HepG2 (cell line): ENCODE data around the gene SYNPO2L. TPM values are rescaled to one million over a fixed set of nuclear protein-coding genes. Genes with fewer than 3 reads are reported as not detected.

ENCODE experiments used
- ATAC-seq: fragments of 200-7000 bp; cut with Tn5 transposase; 3 replicates; pipeline ENCODE4 v1.9.1; 2020; ENCODE audit warnings: mild to moderate bottlenecking, moderate library complexity
- BruUV-seq: library from RNA; stranded (reverse); fragments of 400-500 nt; replicated peaks from 2 replicates; lab custom pipeline; 2021; lab: Mats Ljungman, UMichigan
- CTCF ChIA-PET: fragments of 300-600 bp; formaldehyde crosslinking; extraction: SDS; loops from one replicate; lab custom pipeline; 2021; ENCODE audit warnings: low total read pairs, inconsistent platforms, low intra/inter-chr PET ratio; lab: Yijun Ruan, JAX
- POLR2A ChIA-PET: fragments of 350-600 bp; sonication (Branson Sonifier 250); formaldehyde crosslinking; loops from one replicate; lab custom pipeline; 2020; ENCODE audit warnings: antibody characterized with exemption, inconsistent platforms; lab: Yijun Ruan, JAX
- DNase-seq: peaks from one replicate; pipeline ENCODE4 v3.0.0-alpha.2; 2015; ENCODE audit warnings: low spot score
- FAIRE-seq: peaks from 3 replicates; lab custom pipeline; 2011; peaks lifted over from hg19 to GRCh38; lab: Jason Lieb, UNC
- H2AFZ ChIP-seq: one replicate; pipeline ENCODE4 v1.6.1; 2011; ENCODE audit warnings: low read length, inconsistent platforms
- H3K27ac ChIP-seq: fragments of 300-600 bp; 3 replicates; pipeline ENCODE4 v1.8.0; 2011; ENCODE audit warnings: mixed run types, mild to moderate bottlenecking, mixed read lengths, low read length, inconsistent platforms; ENCODE audit not compliant: insufficient read depth; ENCODE audit errors: extremely low read length
- H3K27me3 ChIP-seq, 2 experiments: fragments of 200-600 bp in 1 of 2; 2 replicates in 1 of 2; 3 replicates in 1 of 2; pipeline versions ENCODE4 v1.6.0 to v1.8.0; 2011; ENCODE audit warnings: low read length in 2 of 2, mild to moderate bottlenecking in 2 of 2, moderate library complexity in 2 of 2, inconsistent platforms in 1 of 2; ENCODE audit not compliant: insufficient read depth in 2 of 2, control insufficient read depth in 1 of 2
- H3K36me3 ChIP-seq, 2 experiments: fragments of 200-600 bp in 1 of 2; replicated peaks in 1 of 2; 2 replicates in 1 of 2; 3 replicates in 1 of 2; pipeline versions ENCODE4 v1.5.1 to v1.8.0; 2011; ENCODE audit warnings: low read length in 2 of 2, inconsistent platforms in 1 of 2; ENCODE audit not compliant: insufficient read depth in 2 of 2, control insufficient read depth in 1 of 2
- H3K4me1 ChIP-seq: 2 replicates; pipeline ENCODE4 v1.5.1; 2012; ENCODE audit warnings: low read length, inconsistent platforms; ENCODE audit not compliant: insufficient read depth
- H3K4me2 ChIP-seq: 2 replicates; pipeline ENCODE4 v1.6.0; 2011; ENCODE audit warnings: low read depth, low read length, inconsistent platforms
- H3K4me3 ChIP-seq, 3 experiments: fragments of 200-600 bp in 1 of 3; sonication (generic), shearing (Covaris generic) in 1 of 3; replicated peaks in 1 of 3; 2 replicates each; pipeline ENCODE4 v1.5.1; 2011 to 2016; ENCODE audit warnings: low read length in 3 of 3, inconsistent platforms in 2 of 3, low read depth in 2 of 3, mild to moderate bottlenecking in 2 of 3, control low read depth in 1 of 3, mixed read lengths in 1 of 3; ENCODE audit not compliant: insufficient read depth in 1 of 3
- H3K79me2 ChIP-seq: one replicate; pipeline ENCODE4 v1.6.1; 2011; ENCODE audit warnings: low read length, inconsistent platforms; ENCODE audit not compliant: insufficient read depth
- H3K9ac ChIP-seq: 2 replicates; pipeline ENCODE4 v1.6.0; 2011; ENCODE audit warnings: mild to moderate bottlenecking, low read depth, low read length, inconsistent platforms; ENCODE audit not compliant: insufficient read depth
- H3K9me3 ChIP-seq: 2 replicates; pipeline ENCODE4 v1.5.1; 2012; ENCODE audit warnings: mild to moderate bottlenecking, low read length
- H4K20me1 ChIP-seq: 2 replicates; pipeline ENCODE4 v1.6.0; 2011; ENCODE audit warnings: inconsistent platforms, mild to moderate bottlenecking, low read length, moderate library complexity; ENCODE audit not compliant: insufficient read depth
- ASH2L ChIP-seq: fragments of 300-600, 200-600 bp; sonication (generic); IDR thresholded peaks from 2 replicates; pipeline ENCODE4 v1.7.0; 2017; ENCODE audit warnings: low read depth, mild to moderate bottlenecking, moderate library complexity, mixed read lengths, low read length; ENCODE audit not compliant: insufficient read length
- HOXD1 ChIP-seq: sonication (generic); formaldehyde crosslinking; IDR thresholded peaks from 2 replicates; pipeline ENCODE4 v1.5.0; 2020; ENCODE audit warnings: missing genetic modification reagents
- ISL2 ChIP-seq: sonication (generic); formaldehyde crosslinking; IDR thresholded peaks from 2 replicates; pipeline ENCODE4 v1.5.0; 2020; ENCODE audit warnings: missing genetic modification reagents
- KLF12 ChIP-seq: sonication (generic); formaldehyde crosslinking; IDR thresholded peaks from 2 replicates; pipeline ENCODE4 v1.4.0; 2020; ENCODE audit warnings: missing genetic modification reagents, borderline replicate concordance
- MIXL1 ChIP-seq: IDR thresholded peaks from 2 replicates; pipeline ENCODE4 v1.6.1; 2016
- PAWR ChIP-seq: sonication (generic); formaldehyde crosslinking; IDR thresholded peaks from 2 replicates; pipeline ENCODE4 v1.4.0; 2020; ENCODE audit warnings: missing genetic modification reagents, mild to moderate bottlenecking, borderline replicate concordance
- SRSF4 ChIP-seq: fragments of 200-400 bp; formaldehyde crosslinking; IDR thresholded peaks from one replicate; pipeline ENCODE4 v1.6.1; 2018; ENCODE audit warnings: mild to moderate bottlenecking, low read depth, low read length, moderate library complexity; ENCODE audit not compliant: poor library complexity, severe bottlenecking
- STAG1 ChIP-seq: sonication (generic); formaldehyde crosslinking; IDR thresholded peaks from 2 replicates; pipeline ENCODE4 v1.4.0; 2020; ENCODE audit warnings: missing genetic modification reagents
- TIGD3 ChIP-seq: sonication (generic); formaldehyde crosslinking; IDR thresholded peaks from 2 replicates; pipeline ENCODE4 v1.5.1; 2020; ENCODE audit warnings: mild to moderate bottlenecking, missing genetic modification reagents, borderline replicate concordance
- YY1 ChIP-seq: IDR thresholded peaks from 2 replicates; pipeline ENCODE4 v1.6.1; 2011; ENCODE audit warnings: low read length, low read depth, moderate library complexity, mild to moderate bottlenecking; ENCODE audit not compliant: insufficient read depth, insufficient replicate concordance
- ZFAT ChIP-seq: sonication (generic); formaldehyde crosslinking; conservative IDR thresholded peaks from 2 replicates; pipeline ENCODE4 v1.8.1; 2023; ENCODE audit warnings: missing genetic modification reagents, inconsistent platforms
- ZNF34 ChIP-seq: sonication (generic); formaldehyde crosslinking; IDR thresholded peaks from 2 replicates; pipeline ENCODE4 v1.4.0; 2020; ENCODE audit warnings: mild to moderate bottlenecking, missing genetic modification reagents, borderline replicate concordance
- ZNF501 ChIP-seq: sonication (generic); formaldehyde crosslinking; IDR thresholded peaks from 2 replicates; pipeline ENCODE4 v1.5.1; 2020; ENCODE audit warnings: mild to moderate bottlenecking, moderate library complexity, missing genetic modification reagents
- ZNF530 ChIP-seq: sonication (generic); formaldehyde crosslinking; IDR thresholded peaks from 2 replicates; pipeline ENCODE4 v1.5.0; 2020; ENCODE audit warnings: low read depth, mild to moderate bottlenecking, missing genetic modification reagents
- ZNF891 ChIP-seq: sonication (generic); formaldehyde crosslinking; IDR thresholded peaks from 2 replicates; pipeline ENCODE4 v1.5.0; 2020; ENCODE audit warnings: mild to moderate bottlenecking, missing genetic modification reagents
- WGBS: methylation state at CpG from one replicate; pipeline ENCODE4 v1.1.6; 2017; ENCODE audit warnings: low lambda C conversion rate; 5-methylcytosine and 5-hydroxymethylcytosine counted together
- in situ Hi-C: cut with HindIII; loops from 2 replicates; pipeline ENCODE4 v1.10.0; 2017; ENCODE audit warnings: low pct_unique_long_range_greater_than_20kb; ENCODE audit not compliant: extremely low pct_ligation_motif_present
- intact Hi-C: fragments of 100-400 bp; cut with micrococcal nuclease; formaldehyde crosslinking; loops from one replicate; pipeline ENCODE4 v1.10.0; 2022; ENCODE audit not compliant: unreplicated experiment
- polyA plus RNA-seq, 8 experiments: library from polyadenylated mRNA; depleted of rRNA in 3 of 8; stranded (reverse) in 7 of 8; unstranded in 1 of 8; fragments of >200 nt; fragmentation: Illumina TruSeq in 4 of 8; extraction: Trizol in 4 of 8; gene quantifications; 2 replicates each; pipeline versions ENCODE4 v1.2.1 to v1.2.3, GENCODE V29; 2011 to 2016; ENCODE audit warnings: low read depth in 4 of 8, missing spikeins in 1 of 8, mixed read lengths in 1 of 8; ENCODE audit not compliant: insufficient read depth in 1 of 8
- total RNA-seq, 5 experiments: library from RNA; depleted of rRNA; stranded (reverse); fragments of >200 nt; fragmentation: Illumina TruSeq; extraction: Trizol; gene quantifications; 2 replicates each; pipeline ENCODE4 v1.2.3, GENCODE V29; 2016; ENCODE audit warnings: low read depth in 1 of 5

SYNPO2L gene
- total and polyA plus RNA-seq, 2 of the 13 experiments (the other 11 are each of a cell fraction or from before 2014, with no cell fraction given) = not detected

- BruUV-seq = no TSS peak
- Histone ChIP-seq H2AFZ (no peak overlapping the region), H3K4me1 (0 out of 2 replicates have a peak, but pooled peaks cover 5% of the 10 kb centered on the region), H3K4me3 (no peak overlapping the region), H3K9ac (no peak overlapping the region), H3K36me3 (no peaks in the 10 kb centered on the region), H3K27me3 (peaks cover 0 to 6% of the 10 kb centered on the region in 2 experiments; a peak in 1 of 5 replicates)
- in situ Hi-C loops = no loop called here
- ATAC-seq (no peak), DNase-seq (no peak)
- TF ChIP-seq MIXL1 (CRISPR knock-in tag) (no peak), ZNF891 (no peak), ISL2 (CRISPR knock-in tag) (no peak), PAWR (no peak), YY1 (no peak), ZNF501 (no peak), ZNF530 (CRISPR knock-in tag) (no peak), ZFAT (CRISPR knock-in tag) (no peak), STAG1 (no peak), ASH2L (no peak), KLF12 (CRISPR knock-in tag) (no peak), SRSF4 (no peak), TIGD3 (CRISPR knock-in tag) (no peak), ZNF34 (CRISPR knock-in tag) (no peak), HOXD1 (CRISPR knock-in tag) (no peak)
- TF ChIP-seq, all 625 proteins: peak for 0
- Histone ChIP-seq H3K27ac (no peak overlapping the region), H3K4me2 (peak overlapping the region; percentile 20; the same call in 1 of the 2 replicates), H3K9me3 (no peaks in the 10 kb centered on the region), H3K79me2 (no peaks in the 10 kb centered on the region), H4K20me1 (no peaks in the 10 kb centered on the region)
- ChIA-PET POLR2A (no interaction called here), CTCF (no interaction called here)
- no peak for FAIRE-seq
- intact Hi-C loops = no loop called here
- WGBS = 28% methylated on average over 12 of the region's 12 CpGs
Observed at GRCh38 chr10:73655257-73655989, 406 bp downstream of the SYNPO2L start.
